AG04449 (cell line): ENCODE results near the gene CYP2J2.
"Not testable (repeated sequence)": the region's sequence is repeated elsewhere in the genome, so short reads cannot be mapped to it uniquely, and the experiment has no call there.

Experiments
- CTCF ChIA-PET: fragments of 350-600 bp; formaldehyde crosslinking; extraction: SDS; loops from one replicate; lab custom pipeline; 2021; ENCODE audit warnings: antibody characterized with exemption; lab: Yijun Ruan, JAX
- POLR2A ChIA-PET: fragments of 400-600, 350-600 bp; formaldehyde crosslinking; extraction: SDS; loops from one replicate; lab custom pipeline; 2020; ENCODE audit warnings: antibody characterized with exemption, inconsistent platforms; lab: Yijun Ruan, JAX
- DNase-seq: peaks from one replicate; pipeline ENCODE4 v3.0.0-alpha.2; 2010; ENCODE audit warnings: low read depth, low spot score
- H3K4me3 ChIP-seq: 2 replicates; pipeline ENCODE4 v1.5.1; 2011; ENCODE audit warnings: low read depth, mild to moderate bottlenecking, control low read depth, low read length
- TF ChIP-seq, protein P1 (sequence below): IDR thresholded peaks from one replicate; pipeline ENCODE4 v1.5.1; 2011; ENCODE audit warnings: mild to moderate bottlenecking, moderate library complexity, low read length, control low read depth, inconsistent platforms; ENCODE audit not compliant: insufficient read depth; ENCODE audit errors: missing control alignments

The CYP2J2 gene

DNA sequence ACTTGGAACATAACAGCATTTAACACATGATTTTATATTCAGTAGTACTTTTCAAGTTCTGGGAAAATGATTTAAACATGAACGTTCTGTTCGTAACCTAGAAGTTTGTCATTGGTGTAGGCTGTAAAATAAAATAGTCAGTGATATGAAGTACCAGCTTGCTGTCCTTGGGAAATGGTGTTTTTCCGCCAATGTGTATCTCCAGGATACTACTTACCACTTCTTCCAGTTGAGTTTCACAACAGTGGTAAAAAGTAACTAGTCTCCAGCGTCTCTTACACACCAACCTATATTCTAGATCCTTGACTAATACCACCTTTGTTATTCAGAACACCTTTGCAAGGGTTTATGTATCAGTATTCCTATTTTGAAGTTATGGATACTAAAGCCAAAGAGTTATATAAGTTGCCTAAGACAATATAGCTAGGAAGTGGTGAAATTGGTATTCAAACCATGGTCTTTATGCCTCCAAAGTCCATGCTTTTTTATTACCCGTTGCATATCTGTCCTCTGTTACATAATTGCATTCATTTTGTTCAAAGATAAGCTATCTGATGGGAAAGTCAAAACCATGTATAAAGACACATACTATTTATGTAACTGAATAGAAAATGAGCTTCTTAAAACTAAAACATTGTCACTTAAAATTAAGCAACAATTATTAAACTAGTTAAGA lies 68.8 kb downstream of the CYP2J2 start:
- ChIA-PET CTCF (no interaction called here), POLR2A (no interaction called here)
- no peak for DNase-seq
- TF ChIP-seq, protein P1, sequence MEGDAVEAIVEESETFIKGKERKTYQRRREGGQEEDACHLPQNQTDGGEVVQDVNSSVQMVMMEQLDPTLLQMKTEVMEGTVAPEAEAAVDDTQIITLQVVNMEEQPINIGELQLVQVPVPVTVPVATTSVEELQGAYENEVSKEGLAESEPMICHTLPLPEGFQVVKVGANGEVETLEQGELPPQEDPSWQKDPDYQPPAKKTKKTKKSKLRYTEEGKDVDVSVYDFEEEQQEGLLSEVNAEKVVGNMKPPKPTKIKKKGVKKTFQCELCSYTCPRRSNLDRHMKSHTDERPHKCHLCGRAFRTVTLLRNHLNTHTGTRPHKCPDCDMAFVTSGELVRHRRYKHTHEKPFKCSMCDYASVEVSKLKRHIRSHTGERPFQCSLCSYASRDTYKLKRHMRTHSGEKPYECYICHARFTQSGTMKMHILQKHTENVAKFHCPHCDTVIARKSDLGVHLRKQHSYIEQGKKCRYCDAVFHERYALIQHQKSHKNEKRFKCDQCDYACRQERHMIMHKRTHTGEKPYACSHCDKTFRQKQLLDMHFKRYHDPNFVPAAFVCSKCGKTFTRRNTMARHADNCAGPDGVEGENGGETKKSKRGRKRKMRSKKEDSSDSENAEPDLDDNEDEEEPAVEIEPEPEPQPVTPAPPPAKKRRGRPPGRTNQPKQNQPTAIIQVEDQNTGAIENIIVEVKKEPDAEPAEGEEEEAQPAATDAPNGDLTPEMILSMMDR: no peak
- H3K4me3 ChIP-seq: no peak overlapping the region

DNA sequence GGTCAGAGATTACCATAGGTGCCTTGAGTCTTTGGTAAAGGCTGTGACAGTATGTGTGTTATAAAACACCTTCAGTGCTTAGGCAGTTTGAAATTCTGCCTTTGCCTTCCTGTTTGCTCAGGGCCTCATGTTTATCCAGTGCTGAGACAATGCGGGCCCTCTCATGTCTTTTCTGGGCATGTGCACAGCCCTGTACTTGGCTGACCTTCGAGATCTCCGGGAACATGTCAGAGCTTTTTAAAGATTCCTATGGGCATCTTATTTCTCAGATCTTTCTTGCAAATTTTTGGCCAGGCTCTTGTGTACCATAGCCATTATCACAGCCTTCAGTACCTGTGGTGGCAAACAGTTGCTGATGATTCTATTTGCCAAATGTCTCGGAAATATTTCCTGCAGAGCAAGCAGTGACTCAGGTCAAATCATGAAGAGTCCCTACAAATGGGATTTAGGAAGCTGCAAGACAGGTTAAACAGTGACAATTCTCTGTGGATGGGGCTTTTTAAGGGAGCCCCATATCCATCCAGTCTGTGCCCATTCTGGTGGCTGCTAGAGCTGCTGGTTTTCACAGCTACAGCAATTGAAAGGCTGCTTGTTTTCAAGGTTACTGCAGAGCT lies 69.7 kb downstream of the CYP2J2 start:
- DNase-seq: no peak
- TF ChIP-seq, protein P1: no peak
- CTCF ChIA-PET: no interaction called here
- POLR2A ChIA-PET: no interaction called here
- H3K4me3 ChIP-seq: no peak overlapping the region

DNA sequence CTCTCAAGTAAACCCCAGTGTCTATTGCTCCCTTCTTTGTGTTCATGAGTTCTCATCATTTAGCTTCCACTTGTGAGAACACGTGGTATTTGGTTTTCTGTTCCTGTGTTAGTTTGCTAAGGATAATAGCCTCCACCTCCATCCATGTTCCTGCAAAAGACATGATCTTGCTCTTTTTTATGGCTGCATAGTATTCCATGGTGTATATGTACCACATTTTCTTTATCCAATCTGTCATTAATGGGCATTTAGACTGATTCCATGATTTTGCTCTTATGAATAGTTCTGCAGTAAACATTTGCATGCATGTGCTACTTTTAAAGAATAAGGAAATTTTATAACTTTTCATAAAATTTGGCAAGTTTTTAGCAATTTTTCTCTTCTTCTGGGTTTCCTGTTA lies 71.3 kb downstream of the CYP2J2 start:
- POLR2A ChIA-PET, H3K4me3 ChIP-seq: not testable (repeated sequence)

DNA sequence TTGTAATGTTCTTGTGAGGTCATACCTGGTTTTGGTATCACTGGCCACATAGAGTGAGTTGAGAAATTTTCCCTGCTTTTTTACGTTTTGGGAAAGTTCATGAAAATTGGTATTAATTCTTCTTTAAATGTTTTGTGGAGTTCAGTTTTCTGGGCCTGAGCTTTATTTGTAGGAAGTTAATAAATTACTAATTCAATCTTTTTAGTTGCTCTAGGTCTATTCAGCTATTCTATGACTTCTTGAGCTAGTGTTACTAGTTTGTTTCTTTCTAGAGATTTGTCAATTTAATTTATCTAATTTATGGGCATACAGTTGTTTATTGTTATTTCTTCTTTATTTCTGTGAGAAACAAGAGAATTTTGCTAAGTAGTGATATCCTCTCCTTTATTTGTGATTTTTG lies 74.5 kb downstream of the CYP2J2 start:
- CTCF ChIA-PET: no interaction called here
- no peak overlapping the region for H3K4me3 ChIP-seq
- TF ChIP-seq, protein P1: no peak
- DNase-seq: no peak
- POLR2A ChIA-PET: no interaction called here

More for the DNA sequence above, 71.3 kb downstream of the CYP2J2 start:
- DNase-seq, CTCF ChIA-PET: not testable (repeated sequence)

DNA sequence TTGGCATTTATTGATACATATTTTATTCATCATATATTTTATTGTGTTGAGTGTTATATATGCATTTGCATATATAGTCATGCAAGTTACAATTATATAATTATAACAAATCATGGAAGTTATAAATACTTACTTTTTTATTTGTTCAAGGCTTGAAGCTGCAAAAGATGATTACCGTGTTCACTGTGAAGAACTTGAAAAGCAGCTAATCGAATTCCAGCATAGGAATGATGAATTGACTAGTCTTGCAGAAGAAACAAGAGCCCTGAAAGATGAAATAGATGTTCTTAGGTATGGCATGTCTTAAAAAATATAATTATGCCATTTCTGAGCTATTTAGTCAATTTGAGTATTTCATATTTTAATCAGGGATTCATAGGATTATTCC lies 79.7 kb downstream of the CYP2J2 start:
- ChIA-PET POLR2A (no interaction called here), CTCF (no interaction called here)
- TF ChIP-seq, protein P1: no peak

DNA sequence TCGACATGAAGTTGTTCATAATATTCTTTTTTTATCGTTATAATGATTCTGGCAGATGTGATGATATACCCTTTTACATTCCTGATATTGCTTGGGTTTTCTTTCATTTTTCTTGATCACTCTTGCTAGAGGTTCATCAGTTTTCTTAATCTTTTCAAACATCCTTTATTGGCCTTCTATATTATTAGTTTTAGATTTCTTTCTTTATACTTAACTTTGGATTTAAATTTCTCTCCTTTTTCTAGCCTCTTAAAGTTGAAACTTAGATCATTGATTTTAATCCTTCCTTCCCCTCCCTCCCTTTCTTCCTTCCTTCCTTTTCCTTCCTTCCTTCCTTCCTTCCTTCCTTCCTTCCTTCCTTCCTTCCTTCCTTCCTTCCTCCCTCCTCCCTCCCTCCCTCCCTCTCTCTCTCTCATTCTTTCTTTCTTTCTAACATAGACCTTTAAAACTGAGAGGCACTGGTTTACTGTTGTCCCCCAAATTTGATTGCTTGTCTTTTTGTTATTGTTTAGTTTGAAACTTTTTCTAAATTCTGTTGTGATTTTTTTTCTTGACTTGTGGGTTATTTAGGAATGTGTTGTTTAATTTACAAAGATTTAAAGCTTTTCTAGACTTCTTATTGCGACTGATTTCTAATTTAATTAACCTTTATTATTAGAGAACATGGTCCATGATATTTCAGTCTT lies 80.2 kb downstream of the CYP2J2 start:
- no peak for DNase-seq
- TF ChIP-seq, protein P1: no peak
- POLR2A ChIA-PET: no interaction called here
- CTCF ChIA-PET: no interaction called here
- H3K4me3 ChIP-seq: no peak overlapping the region

More for the DNA sequence above, 79.7 kb downstream of the CYP2J2 start:
- H3K4me3 ChIP-seq: no peak overlapping the region
- no peak for DNase-seq
